Stimulated activated CD4-positive, alpha-beta T cell treated with anti-CD3 and anti-CD28 coated beads, TNF-alpha, amount 100 ng/mL, for 1 hour (primary cell): ENCODE results near the gene TRPM5.

ENCODE experiments used
- DNase-seq, 3 donors: peaks; one replicate each; pipeline ENCODE4 v3.0.0-alpha.2; 2020; ENCODE audit warnings: low read depth in 3 of 3, low spot score in 1 of 3

TRPM5 gene

DNA sequence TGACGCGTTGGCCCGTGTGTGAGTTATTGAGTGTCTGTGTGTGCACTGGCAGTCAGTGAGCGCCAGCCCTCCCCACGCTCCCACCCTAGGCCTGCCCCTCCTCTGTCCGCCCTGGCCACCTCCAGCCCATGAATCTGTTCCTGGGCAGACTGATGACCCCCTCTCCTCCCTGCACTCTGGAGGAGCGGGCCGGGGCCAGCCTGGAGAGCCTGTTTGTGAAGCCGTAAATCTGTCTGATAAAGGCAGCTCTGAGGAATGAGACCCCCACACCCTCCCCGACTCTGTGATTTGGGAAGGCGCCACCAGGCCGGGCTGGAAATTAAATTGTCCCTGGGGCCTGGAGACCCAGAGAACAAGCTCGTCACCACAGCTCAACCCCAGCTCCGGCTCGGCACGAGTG lies 35.2 kb downstream of the TRPM5 start:
- DNase-seq = no peak

GRCh38 chr11:2408671-2409070 lies 35.6 kb downstream of the TRPM5 start:
- no peak for DNase-seq

GRCh38 chr11:2406878-2407410 lies 37.4 kb downstream of the TRPM5 start:
- DNase-seq = no peak

DNA sequence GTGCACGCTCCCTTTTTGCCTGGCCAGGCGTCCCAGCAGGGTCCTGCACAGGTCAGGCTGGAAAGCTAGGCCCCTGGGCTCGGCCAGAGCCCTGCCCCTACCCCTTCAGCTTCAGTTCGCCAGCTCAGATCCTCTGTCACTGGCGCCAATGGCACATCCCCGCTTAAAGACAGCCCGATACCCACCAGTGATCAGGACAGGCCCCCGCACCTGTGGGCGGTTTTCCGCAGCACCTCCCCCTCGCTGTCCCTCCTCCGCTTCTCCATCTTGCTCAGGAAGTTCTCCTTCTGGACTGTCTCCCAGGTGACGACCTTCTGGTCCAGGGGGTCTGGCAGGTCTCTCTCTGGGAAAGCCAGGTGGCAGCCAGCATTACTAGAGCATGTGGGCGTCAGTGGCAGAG lies 37.9 kb downstream of the TRPM5 start:
- no peak for DNase-seq

- no peak for DNase-seq
Measured at GRCh38 chr11:2404735-2405196, 39.5 kb downstream of the TRPM5 start.

DNA sequence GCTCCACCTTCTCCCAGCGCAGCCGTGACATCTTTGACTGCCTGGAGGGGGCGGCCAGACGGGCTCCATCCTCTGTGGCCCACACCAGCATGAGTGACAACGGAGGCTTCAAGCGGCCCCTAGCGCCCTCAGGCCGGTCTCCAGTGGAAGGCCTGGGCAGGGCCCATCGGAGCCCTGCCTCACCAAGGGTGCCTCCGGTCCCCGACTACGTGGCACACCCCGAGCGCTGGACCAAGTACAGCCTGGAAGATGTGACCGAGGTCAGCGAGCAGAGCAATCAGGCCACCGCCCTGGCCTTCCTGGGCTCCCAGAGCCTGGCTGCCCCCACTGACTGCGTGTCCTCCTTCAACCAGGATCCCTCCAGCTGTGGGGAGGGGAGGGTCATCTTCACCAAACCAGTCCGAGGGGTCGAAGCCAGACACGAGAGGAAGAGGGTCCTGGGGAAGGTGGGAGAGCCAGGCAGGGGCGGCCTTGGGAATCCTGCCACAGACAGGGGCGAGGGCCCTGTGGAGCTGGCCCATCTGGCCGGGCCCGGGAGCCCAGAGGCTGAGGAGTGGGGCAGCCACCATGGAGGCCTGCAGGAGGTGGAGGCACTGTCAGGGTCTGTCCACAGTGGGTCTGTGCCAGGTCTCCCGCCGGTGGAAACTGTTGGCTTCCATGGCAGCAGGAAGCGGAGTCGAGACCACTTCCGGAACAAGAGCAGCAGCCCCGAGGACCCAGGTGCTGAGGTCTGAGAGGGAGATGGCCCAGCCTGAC lies 41.2 kb downstream of the TRPM5 start:
- no peak for DNase-seq

DNA sequence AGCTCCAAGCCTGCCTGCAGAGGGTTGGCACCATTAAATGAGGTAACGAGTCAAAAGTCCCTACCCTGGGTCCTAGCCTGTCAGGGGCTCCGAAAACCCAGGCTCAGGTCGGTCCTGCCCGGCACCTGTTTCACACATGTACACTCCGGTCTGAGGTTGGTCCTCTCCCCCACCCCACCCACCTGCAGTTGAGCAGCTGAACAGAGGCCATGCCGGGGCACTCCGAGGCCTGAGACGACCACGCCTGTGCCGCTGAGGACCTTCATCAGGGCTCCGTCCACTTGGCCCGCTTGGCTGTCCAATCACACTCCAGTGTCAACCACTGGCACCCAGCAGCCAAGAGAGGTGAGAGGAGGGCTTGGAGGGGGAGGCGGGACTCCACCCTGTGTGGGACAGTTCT lies 42.2 kb downstream of the TRPM5 start:
- DNase-seq = no peak

- DNase-seq = no peak
Measured at GRCh38 chr11:2401436-2401984, 42.8 kb downstream of the TRPM5 start.

- no peak for DNase-seq
Measured at GRCh38 chr11:2400762-2401435, 43.4 kb downstream of the TRPM5 start.

- peak; percentile 99 to 100 (median 99) for DNase-seq
Measured at GRCh38 chr11:2400069-2400761, 44.1 kb downstream of the TRPM5 start, which contains the start of gene TSSC4. TSS of gene TSSC4 (plus strand) at chr11:2400750. CDS start at chr11:2402634, 1,884 bp downstream.

GRCh38 chr11:2399488-2400068 lies 44.7 kb downstream of the TRPM5 start:
- DNase-seq = no peak

- no peak for DNase-seq
Measured at GRCh38 chr11:2398664-2399355, 45.5 kb downstream of the TRPM5 start.

DNA sequence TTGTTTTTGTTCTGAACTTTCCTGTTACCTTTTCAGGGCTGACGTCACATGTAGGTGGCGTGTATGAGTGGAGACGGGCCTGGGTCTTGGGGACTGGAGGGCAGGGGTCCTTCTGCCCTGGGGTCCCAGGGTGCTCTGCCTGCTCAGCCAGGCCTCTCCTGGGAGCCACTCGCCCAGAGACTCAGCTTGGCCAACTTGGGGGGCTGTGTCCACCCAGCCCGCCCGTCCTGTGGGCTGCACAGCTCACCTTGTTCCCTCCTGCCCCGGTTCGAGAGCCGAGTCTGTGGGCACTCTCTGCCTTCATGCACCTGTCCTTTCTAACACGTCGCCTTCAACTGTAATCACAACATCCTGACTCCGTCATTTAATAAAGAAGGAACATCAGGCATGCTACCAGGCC lies 47.3 kb downstream of the TRPM5 start:
- no peak for DNase-seq

GRCh38 chr11:2396471-2396870 lies 47.8 kb downstream of the TRPM5 start:
- DNase-seq = no peak

- DNase-seq = no peak
Measured at GRCh38 chr11:2395856-2396255, 48.5 kb downstream of the TRPM5 start.

DNA sequence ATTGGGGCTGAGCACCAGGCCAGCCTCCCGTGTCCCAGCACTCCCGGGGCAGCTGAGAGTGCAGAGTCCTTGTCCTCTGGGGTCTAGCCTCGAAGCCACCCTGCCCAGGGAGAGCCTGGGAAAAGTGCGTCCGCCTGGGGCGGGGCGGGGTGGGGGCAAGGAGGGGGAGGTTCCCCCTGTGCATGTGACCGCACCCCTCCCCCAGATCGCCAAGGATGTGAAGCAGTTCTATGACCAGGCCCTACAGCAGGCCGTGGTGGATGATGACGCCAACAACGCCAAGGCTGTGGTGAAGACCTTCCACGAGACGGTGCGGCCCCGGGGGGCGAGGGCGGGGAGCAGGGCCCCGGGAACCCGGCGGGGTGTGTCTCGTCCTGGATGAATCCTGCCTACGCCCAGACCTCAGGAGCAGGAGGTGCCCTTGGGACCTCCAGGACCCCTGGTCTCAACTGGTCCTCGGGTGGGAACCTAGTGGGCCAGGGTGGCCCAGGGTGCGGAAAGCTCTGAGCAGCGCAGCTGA lies 49.0 kb downstream of the TRPM5 start:
- DNase-seq = no peak

- no peak for DNase-seq
Measured at GRCh38 chr11:2394818-2395105, 49.6 kb downstream of the TRPM5 start.
